DOHH2 (cell line): ENCODE results near the gene CAMK2N1.

Experiments used
- H3F3A ChIP-seq: fragments of 200-600 bp; sonication (generic), shearing (Covaris generic); 2 replicates; pipeline ENCODE4 v1.6.0; 2016; ENCODE audit warnings: antibody characterized with exemption, mild to moderate bottlenecking; ENCODE audit not compliant: control insufficient read depth, insufficient read depth
- H3K27ac ChIP-seq: fragments of 200-600 bp; sonication (generic); 2 replicates; pipeline ENCODE4 v1.5.1; 2014; ENCODE audit warnings: low read depth, mild to moderate bottlenecking, low read length, moderate library complexity
- H3K27me3 ChIP-seq: fragments of 200-600 bp; sonication (generic); 2 replicates; pipeline ENCODE4 v1.6.1; 2014; ENCODE audit warnings: mild to moderate bottlenecking, low read length, mixed read lengths; ENCODE audit not compliant: control insufficient read depth
- H3K36me3 ChIP-seq: fragments of 200-600 bp; sonication (generic); 2 replicates; pipeline ENCODE4 v1.6.1; 2014; ENCODE audit warnings: mild to moderate bottlenecking, low read length, moderate library complexity, mixed read lengths; ENCODE audit not compliant: control insufficient read depth
- H3K4me1 ChIP-seq: fragments of 200-600 bp; sonication (generic); 2 replicates; pipeline ENCODE4 v1.6.1; 2014; ENCODE audit warnings: mild to moderate bottlenecking, low read length, mixed read lengths; ENCODE audit not compliant: control insufficient read depth
- H3K4me2 ChIP-seq: fragments of 200-600 bp; sonication (generic); 2 replicates; pipeline ENCODE4 v1.6.0; 2014; ENCODE audit warnings: mild to moderate bottlenecking, low read length, moderate library complexity
- H3K4me3 ChIP-seq: fragments of 200-600 bp; sonication (generic); 2 replicates; pipeline ENCODE4 v1.5.1; 2014; ENCODE audit warnings: mild to moderate bottlenecking, low read length, mixed read lengths
- H3K79me2 ChIP-seq: fragments of 200-600 bp; sonication (generic); 2 replicates; pipeline ENCODE4 v1.6.1; 2014; ENCODE audit warnings: mild to moderate bottlenecking, low read length, mixed read lengths; ENCODE audit not compliant: control insufficient read depth
- H3K9me2 ChIP-seq: fragments of 200-600 bp; sonication (generic); replicated peaks from 2 replicates; pipeline ENCODE4 v1.6.1; 2014; ENCODE audit warnings: mild to moderate bottlenecking, low read length, mixed read lengths; ENCODE audit not compliant: control insufficient read depth
- H3K9me3 ChIP-seq: fragments of 200-600 bp; sonication (generic); 2 replicates; pipeline ENCODE4 v1.6.1; 2014; ENCODE audit warnings: antibody characterized with exemption, low read length, mixed read lengths; ENCODE audit not compliant: control insufficient read depth, insufficient read depth
- H4K20me1 ChIP-seq: fragments of 200-600 bp; sonication (generic); 2 replicates; pipeline ENCODE4 v1.6.0; 2014; ENCODE audit warnings: low read depth, mild to moderate bottlenecking, antibody characterized with exemption, low read length, moderate library complexity; ENCODE audit not compliant: control insufficient read depth, insufficient read depth
- CTCF ChIP-seq: fragments of 200-600 bp; sonication (generic); IDR thresholded peaks from one replicate; pipeline ENCODE4 v1.5.1; 2014; ENCODE audit warnings: antibody characterized with exemption, mild to moderate bottlenecking, low read depth, low read length; ENCODE audit not compliant: poor library complexity, severe bottlenecking
- EZH2phosphoT487 ChIP-seq: fragments of 200-600 bp; sonication (generic); IDR thresholded peaks from 2 replicates; pipeline ENCODE4 v1.6.1; 2017; ENCODE audit warnings: borderline replicate concordance, mild to moderate bottlenecking, antibody characterized with exemption, low read length, moderate library complexity, mixed read lengths

CAMK2N1 gene

GRCh38 chr1:20472860-20473711 is 12.9 kb downstream of the CAMK2N1 start:
- Histone ChIP-seq H3K4me1 (no peaks in the 10 kb centered on the region), H3K36me3 (no peaks in the 10 kb centered on the region), H4K20me1 (no peaks in the 10 kb centered on the region), H3K4me3 (no peak overlapping the region), H3K9me2 (no peaks in the 10 kb centered on the region), H3K4me2 (no peak overlapping the region), H3K27ac (no peak overlapping the region), H3K9me3 (no peaks in the 10 kb centered on the region), H3K27me3 (peaks cover 7% of the 10 kb centered on the region), H3K79me2 (no peaks in the 10 kb centered on the region), H3F3A (no peaks in the 10 kb centered on the region)
- TF ChIP-seq EZH2phosphoT487 (no peak), CTCF (no peak)

GRCh38 chr1:20472121-20472520 is 13.9 kb downstream of the CAMK2N1 start:
- peaks cover 7% of the 10 kb centered on the region for H3K27me3 ChIP-seq
- H3K79me2 ChIP-seq = no peaks in the 10 kb centered on the region
- no peak overlapping the region for H3K27ac ChIP-seq
- H3K4me1 ChIP-seq = no peaks in the 10 kb centered on the region
- no peak for TF ChIP-seq CTCF
- no peak for TF ChIP-seq EZH2phosphoT487
- H3F3A ChIP-seq = no peaks in the 10 kb centered on the region
- no peaks in the 10 kb centered on the region for H3K9me2 ChIP-seq
- H3K4me2 ChIP-seq = no peak overlapping the region
- no peaks in the 10 kb centered on the region for H4K20me1 ChIP-seq
- no peaks in the 10 kb centered on the region for H3K36me3 ChIP-seq
- H3K4me3 ChIP-seq = no peak overlapping the region
- H3K9me3 ChIP-seq = no peaks in the 10 kb centered on the region

GRCh38 chr1:20470194-20470593 is 15.8 kb downstream of the CAMK2N1 start:
- Histone ChIP-seq H3K9me3 (no peaks in the 10 kb centered on the region), H3K27ac (no peak overlapping the region), H3K4me1 (no peaks in the 10 kb centered on the region), H3K4me2 (no peak overlapping the region), H3K79me2 (no peaks in the 10 kb centered on the region), H4K20me1 (no peaks in the 10 kb centered on the region), H3K9me2 (no peaks in the 10 kb centered on the region), H3K36me3 (no peaks in the 10 kb centered on the region), H3K27me3 (peaks cover 3% of the 10 kb centered on the region; the same call in 1 of the 2 replicates), H3F3A (no peaks in the 10 kb centered on the region), H3K4me3 (no peak overlapping the region)
- TF ChIP-seq CTCF (no peak), EZH2phosphoT487 (no peak)
